Stimulated activated CD8-positive, alpha-beta memory T cell treated with anti-CD3 and anti-CD28 coated beads, Interleukin-12 subunit alpha, Interleukin-12 subunit beta, amount 100 ng/mL, for 24 hours (primary cell): ENCODE data around the gene FKRP.
A peak's percentile ranks its signal among the peaks of the same experiment; 100 is the strongest.

Experiments
- DNase-seq: peaks from one replicate; pipeline ENCODE4 v3.0.0-alpha.2; 2020; ENCODE audit errors: extremely low read depth

Gene FKRP

DNA sequence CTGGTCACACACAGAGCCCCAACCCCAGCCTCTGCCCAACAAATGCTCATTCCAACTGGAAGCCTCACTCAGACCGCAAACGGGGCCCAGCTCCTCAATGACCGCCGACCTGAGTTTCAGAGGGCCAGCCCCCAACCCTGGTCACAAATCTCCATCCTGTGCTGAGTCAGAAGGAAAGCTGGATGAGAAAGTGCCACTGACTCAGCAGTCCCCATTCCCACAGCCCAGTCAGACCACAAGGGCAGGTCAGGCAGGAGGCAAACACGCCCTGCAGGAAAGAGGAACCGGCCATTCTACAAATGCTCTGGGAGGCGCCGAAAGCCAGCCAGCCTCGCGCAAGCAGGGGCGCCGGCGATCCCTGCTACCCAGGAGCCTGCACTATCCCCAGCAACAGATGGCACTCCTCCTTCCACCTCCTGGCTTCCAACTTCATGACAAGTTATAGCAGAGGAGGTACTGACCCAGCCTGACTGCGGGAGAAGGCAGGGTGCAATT, 14.8 kb upstream of the FKRP start:
- DNase-seq = no peak

DNA sequence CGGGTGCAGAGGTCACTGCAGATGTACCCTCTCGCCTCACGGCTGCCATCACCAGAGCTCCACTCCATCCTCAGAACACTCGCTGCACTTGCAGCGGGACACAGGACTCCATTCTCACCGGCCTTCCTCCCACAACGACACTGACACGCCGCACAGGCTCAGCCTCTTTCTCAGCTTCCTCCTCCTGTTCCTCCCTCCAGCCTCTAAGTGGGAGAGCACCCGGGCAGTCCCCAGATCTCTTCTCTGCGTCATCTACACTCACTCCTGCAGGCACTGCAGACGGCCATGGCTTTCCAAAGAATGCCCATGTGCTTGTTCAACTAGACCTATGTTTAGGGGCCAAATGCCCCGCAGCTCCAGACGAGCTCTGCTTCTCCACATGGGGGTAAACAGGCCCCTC, 14.3 kb upstream of the FKRP start:
- no peak for DNase-seq

DNA sequence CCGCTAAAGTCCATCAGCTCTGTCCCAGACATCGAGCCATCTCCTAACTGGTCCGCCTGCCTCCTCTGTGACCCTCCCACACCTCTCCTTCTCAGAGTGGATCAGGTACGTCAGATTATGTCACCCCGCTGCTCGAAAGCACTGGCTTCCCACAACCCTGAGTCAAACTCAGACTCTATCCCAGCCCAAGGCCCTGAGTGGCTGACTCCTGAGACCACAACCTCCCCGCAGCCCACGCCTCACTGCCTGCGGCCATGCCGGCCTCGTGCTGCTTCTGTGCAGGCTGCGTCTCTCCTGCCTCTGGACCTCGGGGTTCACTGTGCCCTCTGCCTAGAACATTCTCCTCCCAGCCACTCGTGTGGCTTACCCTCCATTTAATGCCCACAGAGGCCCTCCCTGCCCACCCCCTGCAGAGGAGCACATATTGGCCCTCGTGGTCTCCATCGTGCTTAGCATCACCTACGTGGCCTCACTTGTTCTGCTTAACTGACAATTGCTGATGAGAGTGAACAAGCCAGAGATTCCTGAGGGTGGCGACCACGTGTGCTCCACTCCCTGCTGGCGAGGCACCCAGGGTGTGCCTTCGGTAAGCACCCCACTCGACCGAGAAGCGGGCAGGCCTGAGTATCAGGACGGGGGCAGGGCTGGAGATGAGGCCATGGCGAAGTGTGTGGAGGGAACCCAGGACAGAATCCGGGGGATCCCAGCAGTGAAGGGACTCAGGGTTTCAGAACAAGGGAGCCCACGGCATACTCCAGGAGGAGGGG, 13.5 kb upstream of the FKRP start:
- no peak for DNase-seq

DNA sequence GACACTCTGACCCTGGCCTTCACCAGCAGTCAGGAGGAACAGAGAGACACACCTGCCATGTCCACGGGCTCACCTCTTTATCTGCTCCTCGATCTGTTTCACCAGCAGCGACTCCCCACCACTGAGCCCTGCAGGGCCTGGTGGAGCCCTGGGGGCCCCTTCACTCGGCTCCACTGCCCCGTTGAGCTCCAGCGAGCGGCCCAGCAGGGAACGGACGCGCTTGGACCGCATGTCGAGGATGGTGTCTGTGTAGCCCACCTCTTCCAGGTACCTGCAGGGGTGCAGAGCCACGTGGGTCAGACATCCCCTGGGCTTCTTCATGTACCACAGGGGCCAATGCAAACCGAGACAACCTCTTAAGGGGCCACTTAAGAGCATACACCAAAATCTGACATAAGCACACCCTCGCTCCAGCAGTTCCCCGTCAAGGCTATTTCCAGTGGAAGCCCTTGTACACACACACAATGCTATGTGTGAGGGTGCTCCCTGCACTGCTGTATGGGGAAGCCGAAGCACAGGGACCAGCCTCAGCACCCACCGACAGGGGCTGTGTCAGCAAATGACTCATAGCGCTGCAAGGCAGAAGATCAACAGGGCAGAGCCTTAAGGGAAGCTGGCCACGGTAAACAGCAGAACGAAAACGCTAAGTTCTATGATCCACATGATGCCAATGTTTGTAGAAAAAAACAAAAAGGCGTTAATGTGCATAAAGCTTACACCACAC, 12.7 kb upstream of the FKRP start:
- DNase-seq = no peak

DNA sequence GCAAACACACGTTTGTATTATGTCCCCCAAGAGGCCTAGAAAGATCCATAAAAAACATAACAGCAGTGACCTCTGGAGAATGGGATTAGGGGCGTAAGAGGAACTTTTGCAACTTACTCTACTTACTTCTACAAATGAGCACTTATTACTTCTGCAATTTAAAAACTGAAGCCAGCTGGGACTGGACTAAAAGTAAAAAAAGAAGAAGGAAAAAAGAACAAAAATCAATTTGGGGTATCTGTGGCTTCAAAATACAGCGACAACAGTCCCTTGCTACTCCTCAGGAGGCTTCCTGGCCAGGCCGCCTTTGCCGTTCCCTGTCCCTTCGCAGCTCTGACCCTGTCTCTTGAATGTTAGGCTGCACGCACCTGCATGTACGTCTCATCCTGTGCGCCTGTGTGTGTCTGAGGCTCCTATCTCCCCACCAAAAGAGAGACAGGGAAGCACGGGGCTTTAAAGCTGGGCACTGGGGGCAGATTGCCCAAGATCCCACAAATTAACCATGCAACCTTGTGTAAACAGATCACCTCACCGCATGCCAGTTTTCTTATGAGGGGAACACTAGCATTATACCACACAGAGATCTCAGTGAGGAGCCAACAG, 12.1 kb upstream of the FKRP start:
- DNase-seq = no peak

DNA sequence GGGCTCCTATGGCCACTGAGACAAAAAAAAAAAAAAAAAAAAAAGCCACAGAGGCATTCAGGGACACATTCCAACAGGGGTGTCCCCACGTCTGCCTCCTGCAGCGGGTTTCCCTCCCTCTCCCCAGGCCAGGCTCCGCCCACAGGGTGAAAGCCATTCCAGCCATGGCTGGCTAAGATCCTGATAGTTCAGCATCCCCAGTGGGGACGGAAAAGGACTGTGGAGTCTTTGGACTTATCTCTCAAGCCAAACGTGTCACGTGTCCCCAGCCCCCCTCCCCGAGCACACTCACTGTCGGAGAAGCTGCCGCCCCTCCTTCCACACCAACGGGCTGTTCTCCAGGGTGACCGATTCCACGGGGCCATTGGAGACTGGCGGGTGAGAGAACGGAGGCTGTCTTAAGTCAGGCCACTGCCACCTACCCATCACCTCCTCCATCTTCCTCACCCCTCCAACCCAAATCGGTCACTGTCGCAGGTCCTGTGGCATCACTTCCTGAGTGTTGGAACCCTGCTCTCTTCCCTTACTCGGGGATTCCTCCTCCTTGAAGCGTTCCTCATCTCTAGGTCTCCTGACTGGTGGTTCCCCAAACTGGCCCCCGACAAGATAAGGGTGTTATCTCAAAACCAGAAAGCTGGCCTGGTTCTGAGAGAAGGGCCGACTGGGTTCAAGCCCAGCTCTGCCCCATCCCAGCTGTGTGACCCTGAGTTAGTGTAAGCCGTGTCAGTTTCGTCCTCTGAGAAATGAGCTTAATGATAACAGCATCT, 9.1 kb upstream of the FKRP start:
- DNase-seq = no peak

DNA sequence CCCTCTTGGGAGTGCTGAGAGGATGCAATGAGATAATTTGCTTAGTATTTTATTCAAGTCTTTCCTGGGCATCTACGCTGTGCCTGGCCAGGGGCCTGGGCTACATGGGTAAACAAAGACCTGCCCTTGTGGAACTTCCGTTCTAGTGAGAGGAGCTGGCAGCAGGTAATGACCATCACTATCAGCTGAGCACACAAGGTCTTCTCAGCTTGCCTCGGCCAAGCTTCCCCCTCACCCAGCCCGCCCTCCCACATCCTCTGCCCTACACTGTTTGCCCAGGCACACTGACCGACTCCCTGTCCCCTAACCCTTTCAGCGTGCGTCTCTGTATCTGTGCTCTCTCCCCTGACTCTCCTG, 8.6 kb upstream of the FKRP start:
- no peak for DNase-seq

DNA sequence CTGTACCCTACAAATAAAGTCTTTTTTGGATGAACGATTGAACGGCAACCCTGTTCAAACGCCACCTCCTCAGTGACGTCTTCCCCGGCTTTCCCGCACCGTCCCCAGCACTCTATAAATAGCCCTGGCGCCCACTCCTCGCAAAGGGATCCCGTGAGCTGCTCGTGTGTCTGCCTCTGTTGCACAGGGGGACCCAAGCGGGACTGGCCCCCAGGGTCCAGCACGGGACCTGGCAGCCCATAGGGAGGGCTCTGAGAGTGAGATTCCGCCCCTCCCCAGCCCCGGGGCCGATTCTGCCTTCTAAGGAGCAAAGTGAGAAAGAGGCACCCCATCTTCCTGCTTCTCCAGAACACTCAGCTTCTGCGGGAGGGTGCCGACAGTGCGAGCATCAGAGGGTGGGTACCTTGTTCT, 8.1 kb upstream of the FKRP start:
- DNase-seq = no peak

DNA sequence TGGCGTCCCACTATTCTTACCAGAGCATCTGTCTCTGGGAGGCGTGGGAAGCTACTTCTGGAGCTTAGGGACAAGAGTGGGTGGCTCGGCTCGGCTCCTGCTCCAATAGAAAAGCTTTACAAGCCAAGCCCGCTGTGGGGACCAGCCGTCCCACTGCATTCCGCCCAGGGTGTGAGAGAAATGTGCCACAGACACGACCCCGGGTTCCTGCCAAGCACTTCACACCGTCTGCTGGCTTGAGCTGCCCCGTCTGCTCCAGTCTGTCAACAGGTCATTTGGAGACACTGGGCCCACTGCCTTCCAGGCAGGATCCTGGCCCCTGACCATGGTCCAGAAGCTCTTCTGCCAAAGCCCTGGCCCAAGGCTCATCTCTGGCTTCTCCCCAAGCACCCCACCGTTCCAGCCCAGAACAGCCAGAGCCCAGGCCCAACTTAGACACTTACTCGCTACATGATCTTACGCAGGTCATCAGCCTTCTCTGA, 6.5 kb upstream of the FKRP start:
- no peak for DNase-seq

DNA sequence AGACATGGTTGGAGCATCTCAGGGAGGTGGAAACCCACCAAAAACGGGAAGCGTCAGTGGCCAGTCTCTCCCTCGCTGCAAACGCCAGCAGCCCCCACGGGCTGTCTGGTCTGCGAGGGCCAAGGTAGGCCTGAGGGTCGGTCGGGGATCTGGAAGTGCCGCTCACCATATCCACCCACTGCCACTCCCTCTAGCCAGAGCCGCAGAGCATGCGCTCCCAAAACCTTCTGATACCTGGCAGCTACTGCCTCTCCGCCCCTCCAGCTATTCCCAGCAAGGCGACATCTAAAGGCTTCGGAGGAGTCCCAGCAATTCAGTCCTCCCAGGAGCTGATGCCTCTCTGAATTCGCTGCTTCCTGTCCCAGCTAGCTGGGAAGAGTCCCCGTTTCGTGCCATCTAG, 4.4 kb upstream of the FKRP start:
- no peak for DNase-seq

DNA sequence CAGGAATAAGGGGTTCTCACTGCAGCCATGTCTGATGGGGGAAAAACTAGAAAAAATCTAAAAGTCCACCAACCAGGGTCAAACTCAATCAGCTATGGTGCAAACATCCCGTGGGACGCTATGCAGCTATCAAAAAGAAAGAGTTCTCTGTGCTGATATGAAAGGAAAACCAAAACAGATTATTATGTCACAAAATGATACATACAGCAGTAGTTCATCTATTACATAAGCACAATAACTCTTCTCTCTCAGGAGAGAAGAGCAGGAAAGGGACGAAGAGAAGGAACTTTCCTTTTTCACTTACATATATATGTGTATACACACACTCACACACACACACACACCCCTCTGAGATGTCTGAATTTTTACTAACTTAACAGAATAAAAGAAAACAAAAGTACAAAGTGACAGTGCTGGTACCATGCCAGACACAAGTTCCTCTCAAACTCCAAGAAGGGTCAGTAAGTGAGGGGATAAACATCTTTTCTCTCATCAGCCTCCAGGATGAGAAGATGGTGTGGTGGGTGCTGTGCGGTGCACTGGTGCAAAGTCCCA, 2.9 kb upstream of the FKRP start:
- DNase-seq = no peak

DNA sequence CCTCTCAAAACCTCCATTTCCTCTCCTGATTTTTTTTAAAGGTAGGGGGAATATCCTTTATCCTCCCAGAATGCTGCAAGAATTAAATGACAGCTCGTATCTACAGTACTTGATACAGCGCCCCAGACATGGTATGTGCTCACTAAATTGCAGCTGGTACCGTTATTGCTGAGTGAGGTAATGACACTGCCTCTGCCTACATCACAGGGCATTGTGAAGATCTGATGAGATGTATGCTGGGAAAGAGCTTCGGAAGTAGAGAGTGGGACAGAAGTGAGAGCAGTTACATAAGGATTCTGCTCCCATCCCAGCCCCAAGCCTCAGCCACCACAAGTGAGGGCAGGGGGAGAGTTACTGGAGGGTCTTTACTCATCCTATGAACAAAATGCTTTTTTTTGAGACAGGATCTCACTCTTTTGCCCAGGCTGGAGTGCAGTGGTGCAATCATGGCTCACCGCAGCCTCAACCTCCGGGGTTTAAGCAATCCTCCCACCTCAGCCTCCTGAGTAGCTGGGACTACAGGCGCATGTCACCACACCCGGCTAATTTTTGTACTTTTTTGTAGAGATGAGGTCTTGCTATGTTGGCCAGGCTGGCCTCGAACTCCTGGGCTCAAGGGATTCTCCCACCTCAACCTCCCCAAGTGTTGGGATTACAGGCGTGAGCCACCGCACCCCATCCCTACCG, 1.7 kb upstream of the FKRP start:
- no peak for DNase-seq

DNA sequence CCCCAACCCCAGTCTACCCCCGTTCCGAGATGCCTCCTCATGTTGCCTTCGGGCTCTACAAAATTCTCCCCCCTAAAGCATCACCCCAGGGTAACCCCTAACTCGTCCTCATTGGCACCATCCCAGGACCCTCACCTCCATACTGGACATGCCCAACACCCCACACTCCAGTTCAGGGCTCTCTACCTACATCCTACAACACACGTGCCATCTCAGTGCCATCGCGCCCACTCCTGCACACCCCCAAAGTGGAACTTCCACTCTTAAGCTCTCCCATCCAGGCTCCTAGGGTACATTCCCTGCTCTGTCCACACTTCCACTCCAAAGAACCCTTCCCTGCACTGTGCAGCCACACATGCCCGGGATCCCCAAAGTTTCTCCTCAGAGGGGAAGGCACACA, 827 bp upstream of the FKRP start:
- no peak for DNase-seq

DNA sequence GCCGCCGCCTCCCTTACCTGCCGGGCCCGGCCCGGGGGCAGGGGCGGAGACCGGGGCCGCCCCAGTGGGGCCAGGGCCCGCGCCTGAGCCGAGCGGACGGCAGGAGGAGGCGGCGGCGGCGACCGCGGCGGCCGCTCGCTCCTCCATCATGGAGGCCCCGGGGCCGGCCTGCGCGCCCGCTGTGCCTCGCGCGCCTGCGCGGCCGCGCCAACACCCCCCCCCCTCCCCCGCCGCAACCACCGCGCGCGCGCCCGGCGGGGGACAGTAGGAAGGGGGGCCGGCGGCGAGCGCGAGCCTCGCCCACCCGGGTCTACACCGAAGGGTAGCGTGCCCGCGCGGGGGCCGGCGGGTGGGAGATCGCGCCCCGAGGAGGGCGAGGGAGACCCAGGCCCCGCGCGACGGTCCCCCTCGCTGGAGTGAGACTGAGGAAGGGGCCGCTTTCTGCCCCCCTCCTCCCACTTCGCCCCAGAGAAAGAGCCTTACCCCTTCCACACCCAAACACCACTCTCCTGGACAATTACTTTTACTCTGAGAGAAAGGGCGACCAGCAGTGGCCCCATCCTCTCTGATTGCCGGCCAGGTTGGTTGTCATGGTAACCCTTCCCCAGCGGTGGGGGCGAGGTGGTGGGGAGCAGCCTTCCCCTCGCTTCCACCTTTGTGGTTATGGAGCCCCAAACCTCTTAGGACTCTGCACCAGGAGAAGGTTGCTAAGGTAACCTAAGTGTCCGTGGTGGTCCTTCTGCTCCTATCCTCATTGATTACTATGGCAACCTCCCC, 612 bp downstream of the FKRP start, which contains the start of gene STRN4:
Gene STRN4, minus strand, starts transcription at position 170 of the 777 bp plus-strand sequence. Its CDS starts 20 bp downstream, at position 150.
- DNase-seq = no peak

DNA sequence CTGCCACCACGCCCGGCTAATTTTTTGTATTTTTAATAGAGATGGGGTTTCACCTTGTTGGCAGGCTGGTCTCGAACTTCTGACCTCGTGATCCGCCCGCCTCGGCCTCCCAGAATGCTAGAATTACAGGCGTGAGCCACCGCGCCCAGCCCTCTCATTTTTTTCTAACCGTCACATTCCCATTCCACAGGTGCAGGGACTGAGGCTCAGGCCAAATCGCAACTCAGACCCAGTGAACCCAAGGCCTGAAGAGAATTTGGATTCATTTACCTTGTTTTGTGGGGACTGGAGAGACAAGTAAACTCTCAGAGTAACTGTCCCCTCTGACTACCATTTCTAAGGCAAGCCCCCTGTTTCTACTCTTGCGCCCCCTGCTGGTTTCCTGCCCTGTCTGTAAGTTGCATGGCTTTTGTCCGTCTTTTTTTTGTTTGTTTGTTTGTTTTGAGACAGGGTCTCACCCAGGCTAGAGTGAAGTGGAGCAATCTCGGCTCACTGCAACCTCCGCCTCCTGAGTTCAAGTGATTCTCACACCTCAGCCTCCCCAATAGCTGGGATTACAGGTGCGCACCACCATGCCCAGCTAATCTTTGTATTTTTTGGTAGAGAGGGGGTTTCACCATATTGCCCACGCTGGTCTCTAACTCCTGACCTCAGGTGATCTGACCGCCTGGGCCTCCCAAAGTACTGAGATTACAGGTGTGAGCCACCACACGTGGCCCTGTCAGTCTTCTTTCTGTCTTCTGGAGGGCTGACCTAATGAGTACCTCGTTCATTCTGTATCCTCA, 2.7 kb downstream of the FKRP start:
- DNase-seq = peak; percentile 53

DNA sequence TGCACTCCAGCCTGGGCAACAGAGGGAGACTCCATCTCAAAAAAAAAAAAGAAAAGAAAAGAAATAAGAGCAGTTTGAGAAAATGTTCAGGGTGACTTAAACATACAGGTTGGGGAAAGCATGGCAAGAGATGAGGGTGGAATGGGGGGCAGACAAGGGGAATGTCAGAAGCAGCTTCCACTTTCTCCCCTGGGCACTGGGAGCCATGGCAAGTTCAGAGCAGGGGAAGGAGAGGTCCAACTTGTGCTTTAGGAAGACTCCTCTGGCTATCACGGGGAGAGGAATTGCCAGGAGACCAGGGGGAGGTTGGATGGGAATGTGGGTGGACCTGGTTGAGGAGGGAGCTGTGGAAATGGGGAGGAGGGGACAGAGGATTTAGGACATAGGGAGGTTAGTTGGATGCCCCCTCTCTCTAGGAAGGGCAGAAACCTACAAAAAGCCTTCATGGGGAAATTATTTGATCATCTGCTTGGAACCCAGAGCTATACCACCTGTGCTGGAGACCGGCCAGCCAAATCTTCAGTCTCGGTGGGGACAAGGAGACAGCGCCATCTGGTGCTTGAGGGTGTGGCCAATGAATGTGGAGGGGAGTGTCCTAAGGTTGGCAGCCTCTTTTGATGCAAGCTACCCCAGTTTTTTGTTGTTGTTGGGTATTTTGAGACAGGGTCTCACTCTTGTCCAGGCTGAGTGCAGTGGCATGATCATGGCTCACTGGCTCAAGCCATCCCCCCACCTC, 7.7 kb downstream of the FKRP start:
- no peak for DNase-seq

DNA sequence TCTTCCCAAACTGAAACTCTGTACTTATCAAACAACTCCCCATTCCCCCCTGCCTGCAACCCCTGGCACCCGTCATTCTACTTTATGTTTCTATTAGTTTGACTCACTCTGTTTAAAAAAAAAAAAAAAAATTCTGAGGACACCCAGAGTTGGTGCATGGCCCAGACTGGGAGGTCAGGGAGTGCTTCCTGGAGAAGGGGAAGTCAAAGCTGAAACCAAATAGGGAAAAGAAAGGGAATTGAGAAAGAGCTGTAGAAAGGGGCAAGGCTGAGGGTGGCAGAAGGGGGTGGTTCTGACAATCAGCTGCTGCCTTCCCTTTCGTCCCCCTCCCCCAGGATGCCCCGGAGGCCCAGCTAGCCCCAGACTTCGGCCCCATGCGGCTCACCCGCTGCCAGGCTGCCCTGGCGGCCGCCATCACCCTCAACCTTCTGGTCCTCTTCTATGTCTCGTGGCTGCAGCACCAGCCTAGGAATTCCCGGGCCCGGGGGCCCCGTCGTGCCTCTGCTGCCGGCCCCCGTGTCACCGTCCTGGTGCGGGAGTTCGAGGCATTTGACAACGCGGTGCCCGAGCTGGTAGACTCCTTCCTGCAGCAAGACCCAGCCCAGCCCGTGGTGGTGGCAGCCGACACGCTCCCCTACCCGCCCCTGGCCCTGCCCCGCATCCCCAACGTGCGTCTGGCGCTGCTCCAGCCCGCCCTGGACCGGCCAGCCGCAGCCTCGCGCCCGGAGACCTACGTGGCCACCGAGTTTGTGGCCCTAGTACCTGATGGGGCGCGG, 9.4 kb downstream of the FKRP start:
- DNase-seq = no peak
